Mucosa of descending colon (tissue), 3 donors: Measurements from ENCODE around the gene OCSTAMP. TPM values are rescaled to one million over a fixed set of nuclear protein-coding genes. Genes with fewer than 3 reads are reported as not detected.

Experiments
- ATAC-seq: fragments of 200-7000 bp; cut with Tn5 transposase; one replicate; pipeline ENCODE4 v1.9.1; 2020; ENCODE audit warnings: mild to moderate bottlenecking, moderate library complexity
- DNase-seq, 3 donors: peaks; one replicate each; pipeline ENCODE4 v3.0.0-alpha.2; 2020
- H3K36me3 ChIP-seq: fragments of 200-600 bp; one replicate; pipeline ENCODE4 v1.8.0; 2021; ENCODE audit warnings: low read depth, mild to moderate bottlenecking
- H3K4me1 ChIP-seq: fragments of 200-600 bp; one replicate; pipeline ENCODE4 v1.8.0; 2021; ENCODE audit warnings: low read depth, mild to moderate bottlenecking
- H3K4me3 ChIP-seq: fragments of 200-600 bp; one replicate; pipeline ENCODE4 v1.8.0; 2021; ENCODE audit warnings: mild to moderate bottlenecking
- H3K9me3 ChIP-seq: fragments of 200-600 bp; one replicate; pipeline ENCODE4 v1.8.0; 2021; ENCODE audit warnings: mild to moderate bottlenecking
- intact Hi-C, 2 donors: fragments of 100-400 bp; cut with DNase I in 1 of 2; cut with micrococcal nuclease in 1 of 2; formaldehyde crosslinking; loops; one replicate each; pipeline versions ENCODE4 v1.11.0 to v1.11.1; 2022; cut with DNase I, micrococcal nuclease
- total RNA-seq, 3 donors: library from RNA; stranded (reverse); fragmentation: NEBNext Ultra II Directional in 2 of 3; extraction: Animal tissue kit (Norgen Biotek cat#: 25700) in 2 of 3; gene quantifications; one replicate each; pipeline versions ENCODE4 v1.2.1 to v1.2.4, GENCODE V29; 2021 to 2023
- TF ChIP-seq, protein P1 (sequence below): fragments of 200-600 bp; IDR thresholded peaks from one replicate; pipeline ENCODE4 v1.8.0; 2022; ENCODE audit warnings: antibody characterized with exemption, mild to moderate bottlenecking
- donor health status: DM: no; HTN: no; CAD: no; lungs with moderate emphysema.
- donor health status: DM: no; HTN: no; CAD: no.
- donor health status: DM: no; HTN: yes; CAD: no.

The OCSTAMP gene
- total RNA-seq, 3 donors from 2014 or later = not detected

DNA sequence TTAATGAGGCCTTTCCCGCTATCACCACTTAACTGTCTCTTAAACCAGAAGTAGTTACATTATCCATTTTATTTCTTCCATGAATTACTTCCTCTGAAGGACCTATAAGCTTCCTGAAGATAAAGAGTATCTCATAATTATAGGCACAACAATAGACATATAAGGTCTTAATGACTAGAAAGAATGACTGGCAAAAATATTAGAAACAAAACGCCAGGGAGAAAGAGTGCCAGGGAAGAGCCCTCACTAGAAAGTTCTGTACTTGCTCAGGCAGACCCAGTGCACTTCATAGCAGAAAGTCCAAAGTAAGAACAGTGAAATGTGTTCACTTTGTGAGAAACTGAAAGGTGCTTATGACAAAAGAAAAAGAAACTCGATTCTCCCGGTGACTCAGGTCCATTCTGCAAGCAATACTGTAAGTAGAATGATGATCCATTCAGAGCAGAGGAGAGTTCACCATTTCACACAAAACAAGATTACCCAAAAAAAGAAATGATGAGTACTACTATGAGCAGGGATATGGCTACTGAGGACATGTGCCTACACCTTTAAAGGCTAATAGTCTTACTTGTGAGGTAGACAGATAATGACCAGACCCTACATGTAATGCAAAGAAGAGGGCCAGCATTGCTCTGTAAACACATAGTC lies 42.6 kb downstream of the OCSTAMP start:
- Histone ChIP-seq H3K9me3 (peaks cover 7% of the 10 kb centered on the region), H3K4me1 (no peaks in the 10 kb centered on the region), H3K36me3 (no peaks in the 10 kb centered on the region), H3K4me3 (no peak overlapping the region)
- intact Hi-C loops = no loop called here
- DNase-seq = no peak
- TF ChIP-seq, protein P1, sequence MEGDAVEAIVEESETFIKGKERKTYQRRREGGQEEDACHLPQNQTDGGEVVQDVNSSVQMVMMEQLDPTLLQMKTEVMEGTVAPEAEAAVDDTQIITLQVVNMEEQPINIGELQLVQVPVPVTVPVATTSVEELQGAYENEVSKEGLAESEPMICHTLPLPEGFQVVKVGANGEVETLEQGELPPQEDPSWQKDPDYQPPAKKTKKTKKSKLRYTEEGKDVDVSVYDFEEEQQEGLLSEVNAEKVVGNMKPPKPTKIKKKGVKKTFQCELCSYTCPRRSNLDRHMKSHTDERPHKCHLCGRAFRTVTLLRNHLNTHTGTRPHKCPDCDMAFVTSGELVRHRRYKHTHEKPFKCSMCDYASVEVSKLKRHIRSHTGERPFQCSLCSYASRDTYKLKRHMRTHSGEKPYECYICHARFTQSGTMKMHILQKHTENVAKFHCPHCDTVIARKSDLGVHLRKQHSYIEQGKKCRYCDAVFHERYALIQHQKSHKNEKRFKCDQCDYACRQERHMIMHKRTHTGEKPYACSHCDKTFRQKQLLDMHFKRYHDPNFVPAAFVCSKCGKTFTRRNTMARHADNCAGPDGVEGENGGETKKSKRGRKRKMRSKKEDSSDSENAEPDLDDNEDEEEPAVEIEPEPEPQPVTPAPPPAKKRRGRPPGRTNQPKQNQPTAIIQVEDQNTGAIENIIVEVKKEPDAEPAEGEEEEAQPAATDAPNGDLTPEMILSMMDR = no peak
- no peak for ATAC-seq

DNA sequence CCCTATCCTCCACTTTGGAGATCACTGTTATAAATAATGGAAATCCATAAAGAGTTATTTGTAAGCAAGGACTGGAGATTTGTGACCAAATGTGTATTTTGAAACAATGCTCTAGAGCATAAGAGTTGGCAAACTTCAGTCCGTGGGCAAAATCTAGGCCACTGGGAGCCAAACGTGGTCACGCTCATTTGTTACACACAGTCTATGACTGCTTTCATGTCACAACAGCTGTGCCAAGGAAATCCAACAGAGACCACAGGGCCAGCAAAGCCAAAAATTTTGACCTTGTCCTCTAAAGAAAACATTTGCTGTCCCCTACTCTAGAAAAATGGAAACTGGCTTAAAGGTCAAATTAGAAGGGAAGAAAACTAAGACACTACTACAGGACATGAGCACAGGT lies 44.9 kb downstream of the OCSTAMP start:
- no peak for ATAC-seq
- H3K36me3 ChIP-seq = no peaks in the 10 kb centered on the region
- H3K4me1 ChIP-seq = no peaks in the 10 kb centered on the region
- intact Hi-C loops = no loop called here
- DNase-seq = no peak
- no peak overlapping the region for H3K4me3 ChIP-seq
- TF ChIP-seq, protein P1 = no peak
- peaks cover 31% of the 10 kb centered on the region for H3K9me3 ChIP-seq

DNA sequence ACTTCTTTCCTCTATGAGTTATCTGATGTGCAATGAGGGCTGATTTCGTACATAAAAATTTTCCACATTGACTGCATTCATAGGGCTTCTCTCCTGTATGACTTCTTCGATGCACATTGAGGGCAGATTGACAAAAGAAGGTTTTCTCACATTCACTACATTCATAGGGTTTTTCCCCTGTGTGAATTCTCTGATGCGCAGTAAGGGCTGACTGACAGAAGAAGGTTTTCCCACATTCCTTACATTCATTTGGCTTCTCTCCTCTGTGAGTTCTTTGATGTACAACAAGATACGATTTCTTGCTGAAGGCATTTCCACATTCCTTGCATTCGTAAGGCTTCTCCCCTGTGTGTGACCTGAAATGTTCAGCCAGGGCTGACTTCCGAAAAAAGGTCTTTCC lies 48.5 kb downstream of the OCSTAMP start:
- DNase-seq = no peak
- H3K4me3 ChIP-seq = no peak overlapping the region
- H3K36me3 ChIP-seq = no peaks in the 10 kb centered on the region
- peaks cover 43% of the 10 kb centered on the region for H3K9me3 ChIP-seq
- TF ChIP-seq, protein P1 = no peak
- H3K4me1 ChIP-seq = no peaks in the 10 kb centered on the region
- intact Hi-C loops = no loop called here
- no peak for ATAC-seq

DNA sequence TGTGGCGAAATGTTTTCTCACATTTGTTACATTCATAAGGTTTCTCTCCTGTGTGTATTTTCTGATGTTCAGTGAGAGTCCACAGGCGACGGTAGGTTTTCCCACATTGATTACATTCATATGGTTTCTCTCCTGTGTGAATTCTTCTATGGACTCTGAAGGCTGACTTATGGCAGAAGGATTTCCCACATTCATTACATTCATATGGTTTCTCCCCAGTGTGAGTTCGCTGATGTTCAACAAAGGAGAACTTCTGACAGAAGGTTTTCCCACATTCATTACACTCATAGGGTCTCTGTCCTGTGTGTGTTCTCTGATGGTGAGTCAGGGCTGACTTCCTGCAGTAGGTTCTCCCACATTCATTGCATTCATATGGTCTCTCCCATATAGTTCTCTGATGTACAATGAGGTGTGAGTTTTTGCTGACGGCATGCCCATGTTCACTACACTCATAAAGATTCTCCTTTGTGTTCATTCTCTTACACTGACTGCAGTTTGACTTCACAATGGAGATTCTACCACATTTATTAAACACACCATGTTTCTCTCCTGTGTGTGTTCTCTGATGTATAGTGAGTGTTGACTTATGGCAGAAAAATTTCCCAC lies 49.0 kb downstream of the OCSTAMP start:
- ATAC-seq (no peak), DNase-seq (no peak)
- no peaks in the 10 kb centered on the region for H3K4me1 ChIP-seq
- H3K36me3 ChIP-seq = no peaks in the 10 kb centered on the region
- TF ChIP-seq, protein P1 = no peak
- peaks cover 43% of the 10 kb centered on the region for H3K9me3 ChIP-seq
- intact Hi-C loops = no loop called here
- no peak overlapping the region for H3K4me3 ChIP-seq

DNA sequence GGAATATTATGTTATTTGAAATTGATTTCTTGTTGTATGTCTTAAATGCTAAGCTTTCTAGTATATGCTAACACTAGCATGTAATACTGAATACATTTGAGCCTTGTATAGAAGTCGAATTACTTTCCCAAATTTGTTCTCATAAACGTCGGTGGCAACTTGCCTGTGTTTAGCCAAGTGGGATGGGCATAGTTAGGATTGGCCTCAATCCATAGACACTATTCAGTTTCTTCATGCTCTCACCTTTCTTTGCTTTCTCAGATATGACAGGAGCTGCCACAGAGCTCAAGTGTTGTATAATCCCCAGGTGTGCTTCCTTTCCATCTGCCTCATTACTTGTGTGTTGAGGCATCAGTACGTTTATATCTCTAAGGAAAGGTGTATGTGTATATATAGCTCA lies 56.4 kb downstream of the OCSTAMP start:
- peaks cover under 1% of the 10 kb centered on the region for H3K9me3 ChIP-seq
- DNase-seq = no peak

More for the DNA sequence above, 56.4 kb downstream of the OCSTAMP start:
- no peak overlapping the region for H3K4me3 ChIP-seq
- ATAC-seq = no peak
- intact Hi-C loops = no loop called here
- no peaks in the 10 kb centered on the region for H3K36me3 ChIP-seq
- H3K4me1 ChIP-seq = no peaks in the 10 kb centered on the region
- TF ChIP-seq, protein P1 = no peak
